GM12878 (cell line): ENCODE data around the gene SMOC1. TPM values are rescaled to one million over a fixed set of nuclear protein-coding genes. Genes with fewer than 3 reads are reported as not detected.

Source experiments
- ATAC-seq: fragments of 200-7000 bp; cut with Tn5 transposase; 3 replicates; pipeline ENCODE4 v1.9.1; 2020; ENCODE audit warnings: mild to moderate bottlenecking, moderate library complexity
- BruUV-seq: library from RNA; stranded (reverse); fragments of 400-500 nt; replicated peaks from 2 replicates; lab custom pipeline; 2021; lab: Mats Ljungman, UMichigan
- CTCF ChIA-PET: fragments of 300-600 bp; sonication (Branson Sonifier 250); formaldehyde crosslinking; extraction: SDS; loops from one replicate; lab custom pipeline; 2021; ENCODE audit warnings: inconsistent platforms; lab: Yijun Ruan, JAX
- POLR2A ChIA-PET: fragments of 350-600 bp; formaldehyde crosslinking; extraction: SDS; loops from one replicate; lab custom pipeline; 2021; ENCODE audit warnings: inconsistent platforms; lab: Charles Lee
- RAD21 ChIA-PET: fragments of 300-600 bp; sonication (Branson Sonifier 250); formaldehyde crosslinking; loops from one replicate; lab custom pipeline; 2023; ENCODE audit warnings: antibody characterized with exemption; ENCODE audit not compliant: unreplicated experiment; lab: Charles Lee
- SMC1A ChIA-PET: fragments of 300-600 bp; sonication (Branson Sonifier 250); formaldehyde crosslinking; loops from one replicate; lab custom pipeline; 2023; ENCODE audit not compliant: unreplicated experiment, uncharacterized antibody; lab: Charles Lee
- DNase-seq: peaks from one replicate; pipeline ENCODE4 v3.0.0-alpha.2; 2011; ENCODE audit warnings: low read depth, low spot score
- FAIRE-seq: peaks from 3 replicates; lab custom pipeline; 2011; peaks lifted over from hg19 to GRCh38; lab: Jason Lieb, UNC
- H2AFZ ChIP-seq: 2 replicates; pipeline ENCODE4 v1.6.0; 2011; ENCODE audit warnings: low read depth, low read length, control low read depth; ENCODE audit not compliant: control insufficient read depth
- H3K27ac ChIP-seq: 2 replicates; pipeline ENCODE4 v1.5.1; 2011; ENCODE audit warnings: control low read depth; ENCODE audit not compliant: control insufficient read depth, insufficient read depth
- H3K27me3 ChIP-seq, 2 experiments: replicated peaks in 1 of 2; 2 replicates each; pipeline versions ENCODE4 v1.6.0 to v1.6.1; 2011; ENCODE audit warnings: low read length in 1 of 2; ENCODE audit not compliant: control insufficient read depth in 2 of 2, insufficient read depth in 2 of 2
- H3K36me3 ChIP-seq, 2 experiments: 2 replicates each; pipeline ENCODE4 v1.5.1; 2011; ENCODE audit warnings: low read length in 1 of 2; ENCODE audit not compliant: control insufficient read depth in 2 of 2, insufficient read depth in 2 of 2
- H3K4me1 ChIP-seq: 2 replicates; pipeline ENCODE4 v1.6.1; 2011; ENCODE audit warnings: mild to moderate bottlenecking, low read length, moderate library complexity, mixed read lengths; ENCODE audit not compliant: control insufficient read depth, insufficient read depth
- H3K4me2 ChIP-seq: 2 replicates; pipeline ENCODE4 v1.6.0; 2011; ENCODE audit warnings: control low read depth; ENCODE audit not compliant: control insufficient read depth, insufficient read depth
- H3K4me3 ChIP-seq: fragments of 200-600 bp; sonication (generic); 2 replicates; pipeline ENCODE4 v1.5.1; 2016
- H3K79me2 ChIP-seq: 2 replicates; pipeline ENCODE4 v1.6.0; 2011; ENCODE audit warnings: low read length; ENCODE audit not compliant: control insufficient read depth, insufficient read depth
- H3K9ac ChIP-seq: 2 replicates; pipeline ENCODE4 v1.8.0; 2011; ENCODE audit warnings: low read length, control low read depth, mixed read lengths; ENCODE audit not compliant: control insufficient read depth, insufficient read depth
- H3K9me3 ChIP-seq: replicated peaks from 3 replicates; pipeline ENCODE4 v1.5.1; 2011; ENCODE audit warnings: mild to moderate bottlenecking, low read length; ENCODE audit not compliant: control insufficient read depth, insufficient read depth
- H4K20me1 ChIP-seq: 2 replicates; pipeline ENCODE4 v1.6.0; 2011; ENCODE audit not compliant: control insufficient read depth, insufficient read depth
- CBFB ChIP-seq: IDR thresholded peaks from 2 replicates; pipeline ENCODE4 v1.6.1; 2016; ENCODE audit warnings: antibody characterized with exemption, low read depth
- CBX3 ChIP-seq: fragments of 200-600 bp; sonication (generic); IDR thresholded peaks from 2 replicates; pipeline ENCODE4 v1.6.1; 2016; ENCODE audit warnings: low read depth, borderline replicate concordance
- CHD4 ChIP-seq: fragments of 200-600 bp; sonication (generic); IDR thresholded peaks from 2 replicates; pipeline ENCODE4 v1.6.1; 2016; ENCODE audit warnings: mild to moderate bottlenecking
- ETV6 ChIP-seq, 2 experiments: fragments of 450-650 bp in 1 of 2; IDR thresholded peaks in 1 of 2; conservative IDR thresholded peaks in 1 of 2; 2 replicates each; pipeline ENCODE4 v1.6.1; 2014; ENCODE audit warnings: antibody characterized with exemption in 1 of 2, borderline replicate concordance in 1 of 2, low read depth in 1 of 2, mild to moderate bottlenecking in 1 of 2, moderate library complexity in 1 of 2
- FOXK2 ChIP-seq: fragments of 450-650 bp; IDR thresholded peaks from 2 replicates; pipeline ENCODE4 v1.6.1; 2017; ENCODE audit warnings: mild to moderate bottlenecking, moderate library complexity
- IKZF1 ChIP-seq: fragments of 450-650 bp; conservative IDR thresholded peaks from 2 replicates; pipeline ENCODE4 v1.6.1; 2017; ENCODE audit warnings: antibody characterized with exemption, mild to moderate bottlenecking
- NFYA ChIP-seq: IDR thresholded peaks from 2 replicates; pipeline ENCODE4 v1.6.1; 2011; ENCODE audit warnings: low read depth, mild to moderate bottlenecking, low read length, improper control_type of control experiment, borderline replicate concordance
- NR2C2 ChIP-seq: IDR thresholded peaks from 2 replicates; pipeline ENCODE4 v1.6.1; 2011; ENCODE audit warnings: borderline replicate concordance, low read depth; ENCODE audit not compliant: control insufficient read depth, insufficient read length
- WGBS: methylation state at CpG from one replicate; pipeline ENCODE4 v1.1.6; 2016; ENCODE audit warnings: low lambda C conversion rate; ENCODE audit not compliant: insufficient replicate concordance, insufficient coverage; ENCODE audit errors: missing lambda C conversion rate; 5-methylcytosine and 5-hydroxymethylcytosine counted together
- in situ Hi-C: fragments of 300-500 bp; cut with MboI; formaldehyde crosslinking; loops from 9 replicates; pipeline ENCODE4 v1.14.3; 2018; ENCODE audit warnings: mixed read lengths
- intact Hi-C: fragments of 100-400 bp; cut with micrococcal nuclease; formaldehyde crosslinking; loops from one replicate; pipeline ENCODE4 v1.14.2; 2022; ENCODE audit not compliant: unreplicated experiment
- polyA plus RNA-seq, 11 experiments: library from polyadenylated mRNA; depleted of rRNA in 4 of 11; unstranded in 6 of 11; stranded (reverse) in 5 of 11; fragments of >200 nt; fragmentation: Nextera tagmentation in 4 of 11; fragmentation: Illumina TruSeq in 1 of 11; extraction: Ambion mirVana in 4 of 11; extraction: Trizol in 1 of 11; gene quantifications; 1 replicate in 1 of 11; 2 replicates in 10 of 11; pipeline versions ENCODE4 v1.2.1 to v1.2.3, GENCODE V29; 2011 to 2016; ENCODE audit warnings: inconsistent platforms in 2 of 11, missing spikeins in 2 of 11, low read depth in 1 of 11
- total RNA-seq, 4 experiments: library from RNA; depleted of rRNA in 3 of 4; stranded (reverse); fragments of >200 nt in 3 of 4; fragmentation: Illumina TruSeq in 1 of 4; extraction: Trizol in 1 of 4; gene quantifications; 2 replicates each; pipeline versions ENCODE4 v1.2.1 to v1.2.3, GENCODE V29; 2013 to 2021
- TF ChIP-seq, protein P1 (sequence below): IDR thresholded peaks from 2 replicates; pipeline ENCODE4 v1.6.1; 2012; ENCODE audit warnings: improper control_type of control experiment, low read depth, low read length; ENCODE audit not compliant: insufficient replicate concordance
- TF ChIP-seq, protein P2 (sequence below): fragments of 450-650 bp; IDR thresholded peaks from 2 replicates; pipeline ENCODE4 v1.6.1; 2016; ENCODE audit warnings: mild to moderate bottlenecking
- TF ChIP-seq, protein P3 (sequence below): IDR thresholded peaks from 2 replicates; pipeline ENCODE4 v1.6.1; 2011; ENCODE audit warnings: borderline replicate concordance, low read depth, mild to moderate bottlenecking, moderate library complexity, low read length; ENCODE audit not compliant: insufficient read depth, poor library complexity, severe bottlenecking

Gene SMOC1
- total and polyA plus RNA-seq, 10 of the 15 experiments (the other 5 are each of a cell fraction or from before 2014, with no cell fraction given), result 0.03 to 0.26 (median 0.14) TPM; not detected in 7

DNA sequence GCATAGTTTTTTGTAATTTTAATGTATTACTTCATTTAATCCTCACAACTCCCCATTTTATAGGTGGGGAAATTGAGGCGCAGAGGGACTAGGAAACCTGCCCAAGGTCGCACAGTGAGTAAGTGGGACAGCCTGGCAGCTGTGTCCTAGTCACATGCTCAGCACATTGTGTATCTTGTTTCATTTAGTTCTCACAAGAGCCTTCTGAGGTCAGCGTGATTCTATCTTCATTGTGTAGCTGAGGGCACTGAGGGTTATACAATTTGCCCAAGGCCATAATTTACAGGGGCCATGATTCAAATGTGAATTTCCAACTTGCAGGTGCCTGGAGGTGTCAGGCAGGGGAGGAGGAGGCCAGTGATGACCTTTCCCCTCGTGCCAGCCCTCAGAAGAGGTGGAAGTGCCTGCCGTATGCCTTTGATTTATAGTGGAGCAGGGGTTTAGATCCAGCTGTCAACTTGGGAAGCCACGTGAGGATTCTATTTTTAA lies 30.3 kb upstream of the SMOC1 start (continued):
- TF ChIP-seq, protein P1, sequence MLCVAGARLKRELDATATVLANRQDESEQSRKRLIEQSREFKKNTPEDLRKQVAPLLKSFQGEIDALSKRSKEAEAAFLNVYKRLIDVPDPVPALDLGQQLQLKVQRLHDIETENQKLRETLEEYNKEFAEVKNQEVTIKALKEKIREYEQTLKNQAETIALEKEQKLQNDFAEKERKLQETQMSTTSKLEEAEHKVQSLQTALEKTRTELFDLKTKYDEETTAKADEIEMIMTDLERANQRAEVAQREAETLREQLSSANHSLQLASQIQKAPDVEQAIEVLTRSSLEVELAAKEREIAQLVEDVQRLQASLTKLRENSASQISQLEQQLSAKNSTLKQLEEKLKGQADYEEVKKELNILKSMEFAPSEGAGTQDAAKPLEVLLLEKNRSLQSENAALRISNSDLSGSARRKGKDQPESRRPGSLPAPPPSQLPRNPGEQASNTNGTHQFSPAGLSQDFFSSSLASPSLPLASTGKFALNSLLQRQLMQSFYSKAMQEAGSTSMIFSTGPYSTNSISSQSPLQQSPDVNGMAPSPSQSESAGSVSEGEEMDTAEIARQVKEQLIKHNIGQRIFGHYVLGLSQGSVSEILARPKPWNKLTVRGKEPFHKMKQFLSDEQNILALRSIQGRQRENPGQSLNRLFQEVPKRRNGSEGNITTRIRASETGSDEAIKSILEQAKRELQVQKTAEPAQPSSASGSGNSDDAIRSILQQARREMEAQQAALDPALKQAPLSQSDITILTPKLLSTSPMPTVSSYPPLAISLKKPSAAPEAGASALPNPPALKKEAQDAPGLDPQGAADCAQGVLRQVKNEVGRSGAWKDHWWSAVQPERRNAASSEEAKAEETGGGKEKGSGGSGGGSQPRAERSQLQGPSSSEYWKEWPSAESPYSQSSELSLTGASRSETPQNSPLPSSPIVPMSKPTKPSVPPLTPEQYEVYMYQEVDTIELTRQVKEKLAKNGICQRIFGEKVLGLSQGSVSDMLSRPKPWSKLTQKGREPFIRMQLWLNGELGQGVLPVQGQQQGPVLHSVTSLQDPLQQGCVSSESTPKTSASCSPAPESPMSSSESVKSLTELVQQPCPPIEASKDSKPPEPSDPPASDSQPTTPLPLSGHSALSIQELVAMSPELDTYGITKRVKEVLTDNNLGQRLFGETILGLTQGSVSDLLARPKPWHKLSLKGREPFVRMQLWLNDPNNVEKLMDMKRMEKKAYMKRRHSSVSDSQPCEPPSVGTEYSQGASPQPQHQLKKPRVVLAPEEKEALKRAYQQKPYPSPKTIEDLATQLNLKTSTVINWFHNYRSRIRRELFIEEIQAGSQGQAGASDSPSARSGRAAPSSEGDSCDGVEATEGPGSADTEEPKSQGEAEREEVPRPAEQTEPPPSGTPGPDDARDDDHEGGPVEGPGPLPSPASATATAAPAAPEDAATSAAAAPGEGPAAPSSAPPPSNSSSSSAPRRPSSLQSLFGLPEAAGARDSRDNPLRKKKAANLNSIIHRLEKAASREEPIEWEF, result no peak

DNA sequence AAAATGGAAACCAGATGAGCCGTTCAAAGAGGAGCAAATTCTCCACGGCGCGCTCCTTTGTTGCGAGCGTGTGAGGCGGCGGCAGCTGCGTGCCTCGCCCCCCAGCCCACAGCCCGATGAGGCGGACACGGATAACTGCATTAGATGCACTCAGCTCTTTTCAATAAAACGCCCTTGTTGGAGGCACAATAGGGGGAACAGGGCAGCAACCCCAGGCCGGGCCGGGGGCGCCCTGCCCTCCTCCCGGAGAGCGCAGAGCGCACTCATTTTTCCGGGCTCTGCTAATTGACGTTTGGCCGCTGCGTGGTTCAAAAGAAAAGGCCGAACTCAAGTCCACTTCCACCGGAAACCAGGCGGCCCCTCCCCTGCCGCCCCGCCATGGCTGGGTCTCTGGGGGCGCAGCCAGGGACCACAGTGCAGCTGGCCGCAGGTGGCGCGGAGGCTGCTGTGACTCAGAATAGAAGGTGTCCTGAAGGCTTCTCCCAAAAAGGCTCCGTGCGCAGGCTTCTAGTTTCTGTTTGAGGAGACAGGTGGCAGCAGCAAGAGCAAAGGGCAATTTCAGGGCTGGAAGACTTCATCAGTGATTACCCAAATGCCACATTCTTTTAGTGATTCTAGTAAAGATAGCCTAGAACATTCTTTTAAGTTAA lies 29.0 kb upstream of the SMOC1 start:
- no peak overlapping the region for H3K9ac ChIP-seq
- ATAC-seq, result no peak
- BruUV-seq, result no TSS peak
- WGBS, result 69% methylated on average over 35 of the region's 35 CpGs
- no peak overlapping the region for H3K4me3 ChIP-seq
- H3K9me3 ChIP-seq, result no peaks in the 10 kb centered on the region
- no peaks in the 10 kb centered on the region for H3K4me1 ChIP-seq
- H3K4me2 ChIP-seq, result no peak overlapping the region
- no peak overlapping the region for H3K27ac ChIP-seq
- intact Hi-C loops (no loop called here), in situ Hi-C loops (no loop called here)
- H3K27me3 ChIP-seq, result peaks cover 2% of the 10 kb centered on the region in 2 experiments; a peak in 2 of 4 replicates
- POLR2A ChIA-PET, result no interaction called here
- SMC1A ChIA-PET, result interaction anchor here (0.9 kb wide), 1 partner anchor 144 kb away, joined by 3 read pairs; no protein-coding TSS in a partner anchor
- no peak overlapping the region for H2AFZ ChIP-seq
- no peak for DNase-seq
- FAIRE-seq, result no peak
- H3K36me3 ChIP-seq, result no peaks in the 10 kb centered on the region
- H4K20me1 ChIP-seq, result no peaks in the 10 kb centered on the region
- CTCF ChIA-PET, result interaction anchor here (0.6 kb wide), 1 partner anchor 454 kb away, joined by 4 read pairs; no protein-coding TSS in a partner anchor
- no peaks in the 10 kb centered on the region for H3K79me2 ChIP-seq
- RAD21 ChIA-PET, result no interaction called here
- TF ChIP-seq IKZF1, result no peak
- no peak for TF ChIP-seq NFYA
- TF ChIP-seq, protein P2, sequence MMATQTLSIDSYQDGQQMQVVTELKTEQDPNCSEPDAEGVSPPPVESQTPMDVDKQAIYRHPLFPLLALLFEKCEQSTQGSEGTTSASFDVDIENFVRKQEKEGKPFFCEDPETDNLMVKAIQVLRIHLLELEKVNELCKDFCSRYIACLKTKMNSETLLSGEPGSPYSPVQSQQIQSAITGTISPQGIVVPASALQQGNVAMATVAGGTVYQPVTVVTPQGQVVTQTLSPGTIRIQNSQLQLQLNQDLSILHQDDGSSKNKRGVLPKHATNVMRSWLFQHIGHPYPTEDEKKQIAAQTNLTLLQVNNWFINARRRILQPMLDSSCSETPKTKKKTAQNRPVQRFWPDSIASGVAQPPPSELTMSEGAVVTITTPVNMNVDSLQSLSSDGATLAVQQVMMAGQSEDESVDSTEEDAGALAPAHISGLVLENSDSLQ, result no peak
- TF ChIP-seq CBFB, result no peak
- no peak for TF ChIP-seq FOXK2
- TF ChIP-seq ETV6 (conservative IDR thresholded peaks at IDR 0.05 in 1 of 2, IDR thresholded peaks at IDR 0.05 in 1 of 2; ENCODE audit: borderline replicate concordance in 1 of 2, low read depth in 1 of 2), result no peak
- no peak for TF ChIP-seq CBX3
- TF ChIP-seq NR2C2, result no peak
- no peak for TF ChIP-seq CHD4
- TF ChIP-seq, protein P3, sequence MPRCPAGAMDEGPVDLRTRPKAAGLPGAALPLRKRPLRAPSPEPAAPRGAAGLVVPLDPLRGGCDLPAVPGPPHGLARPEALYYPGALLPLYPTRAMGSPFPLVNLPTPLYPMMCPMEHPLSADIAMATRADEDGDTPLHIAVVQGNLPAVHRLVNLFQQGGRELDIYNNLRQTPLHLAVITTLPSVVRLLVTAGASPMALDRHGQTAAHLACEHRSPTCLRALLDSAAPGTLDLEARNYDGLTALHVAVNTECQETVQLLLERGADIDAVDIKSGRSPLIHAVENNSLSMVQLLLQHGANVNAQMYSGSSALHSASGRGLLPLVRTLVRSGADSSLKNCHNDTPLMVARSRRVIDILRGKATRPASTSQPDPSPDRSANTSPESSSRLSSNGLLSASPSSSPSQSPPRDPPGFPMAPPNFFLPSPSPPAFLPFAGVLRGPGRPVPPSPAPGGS, result no peak
